GM23248 (cell line): Measurements from ENCODE around the gene TMEM158.

Experiments used
- EZH2 ChIP-seq: fragments of 200-600 bp; sonication (generic); IDR thresholded peaks from 2 replicates; pipeline ENCODE4 v1.6.1; 2018; ENCODE audit warnings: antibody characterized with exemption, mild to moderate bottlenecking; ENCODE audit not compliant: insufficient read depth, poor library complexity, severe bottlenecking
- EZH2phosphoT487 ChIP-seq: fragments of 200-600 bp; sonication (generic); IDR thresholded peaks from 2 replicates; pipeline ENCODE4 v1.6.1; 2018; ENCODE audit warnings: antibody characterized with exemption, moderate library complexity, mild to moderate bottlenecking, low read depth; ENCODE audit not compliant: insufficient read depth

DNA sequence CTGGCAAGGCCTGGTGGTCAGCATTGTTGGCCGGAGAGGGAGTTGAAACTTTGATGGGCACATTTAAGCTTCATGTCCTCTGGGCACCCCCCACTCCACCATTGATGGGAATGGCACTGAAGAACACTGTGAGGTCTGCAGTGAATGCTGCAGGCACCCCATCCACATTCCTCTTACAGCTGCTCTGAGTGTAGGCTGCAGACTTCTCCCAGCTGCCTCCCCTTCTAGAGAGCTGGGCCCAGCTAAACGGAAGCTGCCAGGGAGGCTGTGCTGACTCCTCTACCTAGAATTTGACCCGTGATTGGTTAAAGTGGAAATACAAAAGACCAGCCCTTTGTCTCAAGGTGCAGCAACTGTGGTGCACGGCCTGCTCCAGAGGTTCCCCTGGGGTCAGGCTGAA, 10.6 kb downstream of the TMEM158 start:
- TF ChIP-seq EZH2phosphoT487 (no peak), EZH2 (no peak)
